Measurements from ENCODE around the gene COIL. TPM values are rescaled to one million over a fixed set of nuclear protein-coding genes. Genes with fewer than 3 reads are reported as not detected.

Gene COIL
- total and polyA plus RNA-seq, 2 of the 13 experiments (the other 11 are each of a cell fraction or from before 2014, with no cell fraction given), result 8.1 to 29.4 TPM

DNA sequence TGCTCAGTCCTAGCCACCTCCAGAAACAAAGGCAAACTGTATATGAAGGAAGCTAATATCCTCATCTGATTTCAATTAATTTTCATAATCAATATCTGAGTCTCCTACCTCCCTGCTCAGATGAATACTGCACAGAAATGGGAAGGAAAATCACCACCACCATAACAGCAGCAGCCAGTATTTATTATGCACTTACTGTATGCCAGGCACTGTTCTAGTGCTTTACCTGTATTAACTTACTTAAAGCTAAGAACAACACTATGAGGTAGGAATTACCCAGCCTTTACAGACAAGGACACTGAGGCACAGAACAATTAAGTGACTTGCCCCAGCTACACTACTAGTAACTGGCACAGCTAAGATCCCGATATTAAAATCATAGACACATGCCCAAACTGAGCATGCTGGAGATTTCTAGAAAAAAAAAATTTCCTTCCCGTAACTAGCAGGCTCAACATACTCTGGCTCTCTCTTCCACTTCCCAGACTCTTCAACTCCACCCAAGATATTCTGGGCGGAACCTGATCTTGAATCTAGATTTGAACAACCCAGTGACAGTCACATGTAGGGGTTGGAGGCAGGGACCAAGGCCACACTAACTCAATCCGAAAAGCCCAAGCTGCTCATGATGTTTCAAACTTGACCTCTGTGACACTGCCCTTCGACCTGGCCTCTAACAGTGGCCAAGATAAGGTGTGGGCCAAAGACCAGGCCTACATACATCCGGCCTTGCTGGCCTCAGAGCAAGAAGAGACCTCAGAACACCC, 50.9 kb downstream of the COIL start (continued):
- TF ChIP-seq CBX1 (IDR thresholded peaks at IDR 0.05; ENCODE audit: low read depth) (no peak), KAT8 (CRISPR knock-in tag; IDR thresholded peaks at IDR 0.05) (0 out of 2 replicates have a peak, but pooled peaks have one; percentile 10), MED1 (CRISPR knock-in tag; IDR thresholded peaks at IDR 0.05) (peak; percentile 77), ZNF414 (CRISPR knock-in tag; IDR thresholded peaks at IDR 0.05) (no peak), ZNF687 (CRISPR knock-in tag; IDR thresholded peaks at IDR 0.05) (peak; percentile 64; the same call in 1 of the 2 replicates), TCF12 (IDR thresholded peaks at IDR 0.05) (no peak), TCF12 (CRISPR knock-in tag; IDR thresholded peaks at IDR 0.05) (no peak), ZNF614 (CRISPR knock-in tag; IDR thresholded peaks at IDR 0.05; ENCODE audit: borderline replicate concordance) (no peak), ZMYM4 (CRISPR knock-in tag; IDR thresholded peaks at IDR 0.05) (peak; percentile 51; the same call in 1 of the 2 replicates), NCOA1 (CRISPR knock-in tag; IDR thresholded peaks at IDR 0.05) (no peak), ZNF570 (CRISPR knock-in tag; IDR thresholded peaks at IDR 0.05; ENCODE audit: borderline replicate concordance) (no peak), ZSCAN20 (CRISPR knock-in tag; IDR thresholded peaks at IDR 0.05; ENCODE audit: borderline replicate concordance) (no peak)
- TF ChIP-seq, protein P1, sequence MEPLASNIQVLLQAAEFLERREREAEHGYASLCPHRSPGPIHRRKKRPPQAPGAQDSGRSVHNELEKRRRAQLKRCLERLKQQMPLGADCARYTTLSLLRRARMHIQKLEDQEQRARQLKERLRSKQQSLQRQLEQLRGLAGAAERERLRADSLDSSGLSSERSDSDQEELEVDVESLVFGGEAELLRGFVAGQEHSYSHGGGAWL (CRISPR knock-in tag; IDR thresholded peaks at IDR 0.05), result no peak
- TF ChIP-seq, protein P2, sequence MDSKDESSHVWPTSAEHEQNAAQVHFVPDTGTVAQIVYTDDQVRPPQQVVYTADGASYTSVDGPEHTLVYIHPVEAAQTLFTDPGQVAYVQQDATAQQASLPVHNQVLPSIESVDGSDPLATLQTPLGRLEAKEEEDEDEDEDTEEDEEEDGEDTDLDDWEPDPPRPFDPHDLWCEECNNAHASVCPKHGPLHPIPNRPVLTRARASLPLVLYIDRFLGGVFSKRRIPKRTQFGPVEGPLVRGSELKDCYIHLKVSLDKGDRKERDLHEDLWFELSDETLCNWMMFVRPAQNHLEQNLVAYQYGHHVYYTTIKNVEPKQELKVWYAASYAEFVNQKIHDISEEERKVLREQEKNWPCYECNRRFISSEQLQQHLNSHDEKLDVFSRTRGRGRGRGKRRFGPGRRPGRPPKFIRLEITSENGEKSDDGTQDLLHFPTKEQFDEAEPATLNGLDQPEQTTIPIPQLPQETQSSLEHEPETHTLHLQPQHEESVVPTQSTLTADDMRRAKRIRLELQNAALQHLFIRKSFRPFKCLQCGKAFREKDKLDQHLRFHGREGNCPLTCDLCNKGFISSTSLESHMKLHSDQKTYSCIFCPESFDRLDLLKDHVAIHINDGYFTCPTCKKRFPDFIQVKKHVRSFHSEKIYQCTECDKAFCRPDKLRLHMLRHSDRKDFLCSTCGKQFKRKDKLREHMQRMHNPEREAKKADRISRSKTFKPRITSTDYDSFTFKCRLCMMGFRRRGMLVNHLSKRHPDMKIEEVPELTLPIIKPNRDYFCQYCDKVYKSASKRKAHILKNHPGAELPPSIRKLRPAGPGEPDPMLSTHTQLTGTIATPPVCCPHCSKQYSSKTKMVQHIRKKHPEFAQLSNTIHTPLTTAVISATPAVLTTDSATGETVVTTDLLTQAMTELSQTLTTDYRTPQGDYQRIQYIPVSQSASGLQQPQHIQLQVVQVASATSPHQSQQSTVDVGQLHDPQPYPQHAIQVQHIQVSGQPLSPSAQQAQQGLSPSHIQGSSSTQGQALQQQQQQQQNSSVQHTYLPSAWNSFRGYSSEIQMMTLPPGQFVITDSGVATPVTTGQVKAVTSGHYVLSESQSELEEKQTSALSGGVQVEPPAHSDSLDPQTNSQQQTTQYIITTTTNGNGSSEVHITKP (CRISPR knock-in tag; IDR thresholded peaks at IDR 0.05; ENCODE audit: low read depth), result no peak
- TF ChIP-seq, protein P3, sequence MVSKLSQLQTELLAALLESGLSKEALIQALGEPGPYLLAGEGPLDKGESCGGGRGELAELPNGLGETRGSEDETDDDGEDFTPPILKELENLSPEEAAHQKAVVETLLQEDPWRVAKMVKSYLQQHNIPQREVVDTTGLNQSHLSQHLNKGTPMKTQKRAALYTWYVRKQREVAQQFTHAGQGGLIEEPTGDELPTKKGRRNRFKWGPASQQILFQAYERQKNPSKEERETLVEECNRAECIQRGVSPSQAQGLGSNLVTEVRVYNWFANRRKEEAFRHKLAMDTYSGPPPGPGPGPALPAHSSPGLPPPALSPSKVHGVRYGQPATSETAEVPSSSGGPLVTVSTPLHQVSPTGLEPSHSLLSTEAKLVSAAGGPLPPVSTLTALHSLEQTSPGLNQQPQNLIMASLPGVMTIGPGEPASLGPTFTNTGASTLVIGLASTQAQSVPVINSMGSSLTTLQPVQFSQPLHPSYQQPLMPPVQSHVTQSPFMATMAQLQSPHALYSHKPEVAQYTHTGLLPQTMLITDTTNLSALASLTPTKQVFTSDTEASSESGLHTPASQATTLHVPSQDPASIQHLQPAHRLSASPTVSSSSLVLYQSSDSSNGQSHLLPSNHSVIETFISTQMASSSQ (IDR thresholded peaks at IDR 0.05; ENCODE audit: low read depth), result no peak
- TF ChIP-seq, protein P3 (CRISPR knock-in tag; IDR thresholded peaks at IDR 0.05; ENCODE audit: borderline replicate concordance), result no peak
